SK-N-SH treated with all-trans-retinoic acid at 6 μM for 48 hours (cell line): ENCODE data around the gene FAR2.
"Not testable (repeated sequence)": the region's sequence is repeated elsewhere in the genome, so short reads cannot be mapped to it uniquely, and the experiment has no call there.

ENCODE experiments used
- ATAC-seq: fragments of 200-7000 bp; cut with Tn5 transposase; 3 replicates; pipeline ENCODE4 v1.9.1; 2020; ENCODE audit warnings: mild to moderate bottlenecking, moderate library complexity
- ARNTL ChIP-seq: fragments of 450-650 bp; formaldehyde crosslinking; IDR thresholded peaks from 2 replicates; pipeline ENCODE4 v1.5.0; 2020; ENCODE audit warnings: low read depth, mild to moderate bottlenecking, moderate library complexity, borderline replicate concordance
- BACH2 ChIP-seq: fragments of 250-450 bp; sonication (Bioruptor Pico); IDR thresholded peaks from 2 replicates; pipeline ENCODE4 v1.9.0; 2021; ENCODE audit warnings: mild to moderate bottlenecking, borderline replicate concordance
- ESRRG ChIP-seq: fragments of 250-450 bp; sonication (Bioruptor Pico); IDR thresholded peaks from 2 replicates; pipeline ENCODE4 v1.6.1; 2021; ENCODE audit warnings: mild to moderate bottlenecking
- GLIS3 ChIP-seq: fragments of 250-450 bp; sonication (Bioruptor Pico); IDR thresholded peaks from 2 replicates; pipeline ENCODE4 v1.5.0; 2020; ENCODE audit warnings: mild to moderate bottlenecking, moderate library complexity
- ISL1 ChIP-seq: fragments of 250-450 bp; sonication (Bioruptor Pico); IDR thresholded peaks from 2 replicates; pipeline ENCODE4 v2.1.2; 2022; ENCODE audit warnings: mild to moderate bottlenecking, moderate library complexity
- OSR1 ChIP-seq: fragments of 250-450 bp; sonication (Bioruptor Pico); IDR thresholded peaks from 2 replicates; pipeline ENCODE4 v1.8.0; 2022; ENCODE audit warnings: moderate library complexity, mild to moderate bottlenecking, inconsistent platforms
- PPARA ChIP-seq: fragments of 250-450 bp; sonication (Bioruptor Pico); IDR thresholded peaks from 2 replicates; pipeline ENCODE4 v1.5.0; 2020; ENCODE audit warnings: mild to moderate bottlenecking, borderline replicate concordance
- RARB ChIP-seq: fragments of 250-450 bp; sonication (Bioruptor Pico); IDR thresholded peaks from 2 replicates; pipeline ENCODE4 v1.8.0; 2021; ENCODE audit warnings: mild to moderate bottlenecking, moderate library complexity
- TOX ChIP-seq: fragments of 250-450 bp; sonication (Bioruptor Pico); IDR thresholded peaks from 2 replicates; pipeline ENCODE4 v1.8.0; 2021; ENCODE audit warnings: mild to moderate bottlenecking, moderate library complexity, borderline replicate concordance
- TSHZ2 ChIP-seq: fragments of 250-450 bp; sonication (Bioruptor Pico); IDR thresholded peaks from 2 replicates; pipeline ENCODE4 v1.5.0; 2020; ENCODE audit warnings: mild to moderate bottlenecking, moderate library complexity
- ZC3H10 ChIP-seq: fragments of 250-450 bp; sonication (Bioruptor Pico); IDR thresholded peaks from 2 replicates; pipeline ENCODE4 v1.5.1; 2021; ENCODE audit warnings: mild to moderate bottlenecking, moderate library complexity
- ZFP3 ChIP-seq: fragments of 250-450 bp; sonication (Bioruptor Pico); IDR thresholded peaks from 2 replicates; pipeline ENCODE4 v1.5.0; 2020; ENCODE audit warnings: mild to moderate bottlenecking, moderate library complexity
- ZFP30 ChIP-seq: fragments of 450-650 bp; formaldehyde crosslinking; IDR thresholded peaks from 2 replicates; pipeline ENCODE4 v1.5.0; 2022; ENCODE audit warnings: mild to moderate bottlenecking, moderate library complexity
- ZNF70 ChIP-seq: fragments of 450-650 bp; formaldehyde crosslinking; IDR thresholded peaks from 2 replicates; pipeline ENCODE4 v1.5.0; 2020; ENCODE audit warnings: mild to moderate bottlenecking, moderate library complexity
- ZNF8 ChIP-seq: fragments of 450-650 bp; formaldehyde crosslinking; IDR thresholded peaks from 2 replicates; pipeline ENCODE4 v1.5.0; 2020; ENCODE audit warnings: mild to moderate bottlenecking, moderate library complexity
- TF ChIP-seq, protein P1 (sequence below): fragments of 250-450 bp; sonication (Bioruptor Pico); IDR thresholded peaks from 2 replicates; pipeline ENCODE4 v1.5.1; 2020; ENCODE audit warnings: low read depth, mild to moderate bottlenecking, moderate library complexity
- TF ChIP-seq, protein P2 (sequence below): fragments of 250-450 bp; sonication (Bioruptor Pico); IDR thresholded peaks from 2 replicates; pipeline ENCODE4 v1.8.0; 2020; ENCODE audit warnings: mild to moderate bottlenecking, moderate library complexity, borderline replicate concordance
- TF ChIP-seq, protein P3 (sequence below): fragments of 250-450 bp; sonication (Bioruptor Pico); IDR thresholded peaks from 2 replicates; pipeline ENCODE4 v1.5.1; 2021; ENCODE audit warnings: mild to moderate bottlenecking, moderate library complexity

Gene FAR2

GRCh38 chr12:29288031-29288430 lies 139.0 kb downstream of the FAR2 start:
- no peak for ATAC-seq

GRCh38 chr12:29290475-29290874 lies 141.4 kb downstream of the FAR2 start:
- not testable (repeated sequence) for ATAC-seq
- TF ChIP-seq ZNF8 (CRISPR knock-in tag): peak; percentile 90

More at GRCh38 chr12:29288031-29288430, 139.0 kb downstream of the FAR2 start:
- 0 out of 2 replicates have a peak, but pooled peaks have one; percentile 32 for TF ChIP-seq ISL1 (CRISPR knock-in tag)
- no peak for TF ChIP-seq OSR1

DNA sequence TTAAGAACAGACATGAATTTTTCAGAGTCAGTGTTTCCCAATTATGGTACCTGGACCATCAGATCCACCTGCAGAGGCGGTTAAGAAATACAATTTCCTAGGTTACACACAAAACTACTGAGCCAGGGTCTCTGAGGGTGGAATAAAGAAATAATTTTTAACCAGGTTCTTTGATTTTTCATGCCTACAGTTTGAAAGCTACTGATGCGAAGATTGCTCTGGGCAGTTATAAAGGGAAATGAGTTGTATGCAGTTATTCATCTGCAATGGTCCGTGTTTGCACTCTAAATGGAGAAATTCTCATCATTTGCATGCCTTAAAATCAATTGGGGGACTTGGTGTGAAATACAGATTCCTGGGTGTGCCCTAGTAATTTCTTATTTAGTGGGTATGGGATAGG lies 142.1 kb downstream of the FAR2 start:
- TF ChIP-seq ZNF70 (CRISPR knock-in tag) (no peak), ZNF8 (CRISPR knock-in tag) (no peak), RARB (CRISPR knock-in tag) (no peak), ZC3H10 (CRISPR knock-in tag) (no peak), BACH2 (CRISPR knock-in tag) (no peak), ESRRG (CRISPR knock-in tag) (no peak), ZFP30 (CRISPR knock-in tag) (no peak), PPARA (CRISPR knock-in tag) (no peak), ZFP3 (CRISPR knock-in tag) (no peak), TOX (CRISPR knock-in tag) (no peak), TSHZ2 (CRISPR knock-in tag) (no peak), GLIS3 (CRISPR knock-in tag) (no peak)
- TF ChIP-seq, protein P1, sequence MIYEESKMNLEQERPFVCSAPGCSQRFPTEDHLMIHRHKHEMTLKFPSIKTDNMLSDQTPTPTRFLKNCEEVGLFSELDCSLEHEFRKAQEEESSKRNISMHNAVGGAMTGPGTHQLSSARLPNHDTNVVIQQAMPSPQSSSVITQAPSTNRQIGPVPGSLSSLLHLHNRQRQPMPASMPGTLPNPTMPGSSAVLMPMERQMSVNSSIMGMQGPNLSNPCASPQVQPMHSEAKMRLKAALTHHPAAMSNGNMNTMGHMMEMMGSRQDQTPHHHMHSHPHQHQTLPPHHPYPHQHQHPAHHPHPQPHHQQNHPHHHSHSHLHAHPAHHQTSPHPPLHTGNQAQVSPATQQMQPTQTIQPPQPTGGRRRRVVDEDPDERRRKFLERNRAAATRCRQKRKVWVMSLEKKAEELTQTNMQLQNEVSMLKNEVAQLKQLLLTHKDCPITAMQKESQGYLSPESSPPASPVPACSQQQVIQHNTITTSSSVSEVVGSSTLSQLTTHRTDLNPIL (CRISPR knock-in tag): no peak
- TF ChIP-seq, protein P2, sequence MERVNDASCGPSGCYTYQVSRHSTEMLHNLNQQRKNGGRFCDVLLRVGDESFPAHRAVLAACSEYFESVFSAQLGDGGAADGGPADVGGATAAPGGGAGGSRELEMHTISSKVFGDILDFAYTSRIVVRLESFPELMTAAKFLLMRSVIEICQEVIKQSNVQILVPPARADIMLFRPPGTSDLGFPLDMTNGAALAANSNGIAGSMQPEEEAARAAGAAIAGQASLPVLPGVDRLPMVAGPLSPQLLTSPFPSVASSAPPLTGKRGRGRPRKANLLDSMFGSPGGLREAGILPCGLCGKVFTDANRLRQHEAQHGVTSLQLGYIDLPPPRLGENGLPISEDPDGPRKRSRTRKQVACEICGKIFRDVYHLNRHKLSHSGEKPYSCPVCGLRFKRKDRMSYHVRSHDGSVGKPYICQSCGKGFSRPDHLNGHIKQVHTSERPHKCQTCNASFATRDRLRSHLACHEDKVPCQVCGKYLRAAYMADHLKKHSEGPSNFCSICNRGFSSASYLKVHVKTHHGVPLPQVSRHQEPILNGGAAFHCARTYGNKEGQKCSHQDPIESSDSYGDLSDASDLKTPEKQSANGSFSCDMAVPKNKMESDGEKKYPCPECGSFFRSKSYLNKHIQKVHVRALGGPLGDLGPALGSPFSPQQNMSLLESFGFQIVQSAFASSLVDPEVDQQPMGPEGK: no peak
- ATAC-seq: no peak

GRCh38 chr12:29299633-29300032 lies 150.6 kb downstream of the FAR2 start:
- TF ChIP-seq ARNTL (CRISPR knock-in tag): no peak
- TF ChIP-seq TOX (CRISPR knock-in tag): no peak
- TF ChIP-seq ZFP3 (CRISPR knock-in tag): no peak
- no peak for TF ChIP-seq TSHZ2 (CRISPR knock-in tag)
- TF ChIP-seq, protein P2: no peak
- no peak for TF ChIP-seq ZNF8 (CRISPR knock-in tag)
- TF ChIP-seq ZNF70 (CRISPR knock-in tag): no peak
- TF ChIP-seq ISL1 (CRISPR knock-in tag): no peak
- TF ChIP-seq, protein P3, sequence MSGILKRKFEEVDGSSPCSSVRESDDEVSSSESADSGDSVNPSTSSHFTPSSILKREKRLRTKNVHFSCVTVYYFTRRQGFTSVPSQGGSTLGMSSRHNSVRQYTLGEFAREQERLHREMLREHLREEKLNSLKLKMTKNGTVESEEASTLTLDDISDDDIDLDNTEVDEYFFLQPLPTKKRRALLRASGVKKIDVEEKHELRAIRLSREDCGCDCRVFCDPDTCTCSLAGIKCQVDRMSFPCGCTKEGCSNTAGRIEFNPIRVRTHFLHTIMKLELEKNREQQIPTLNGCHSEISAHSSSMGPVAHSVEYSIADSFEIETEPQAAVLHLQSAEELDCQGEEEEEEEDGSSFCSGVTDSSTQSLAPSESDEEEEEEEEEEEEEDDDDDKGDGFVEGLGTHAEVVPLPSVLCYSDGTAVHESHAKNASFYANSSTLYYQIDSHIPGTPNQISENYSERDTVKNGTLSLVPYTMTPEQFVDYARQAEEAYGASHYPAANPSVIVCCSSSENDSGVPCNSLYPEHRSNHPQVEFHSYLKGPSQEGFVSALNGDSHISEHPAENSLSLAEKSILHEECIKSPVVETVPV: no peak
- no peak for ATAC-seq
